Measurements from ENCODE around the gene NEK3.
A peak's percentile ranks its signal among the peaks of the same experiment; 100 is the strongest.

- TF ChIP-seq POLR2A (IDR thresholded peaks at IDR 0.05; ENCODE audit: low read depth, low read length) (peak; percentile 85), POLR2AphosphoS5 (IDR thresholded peaks at IDR 0.05; ENCODE audit: low read depth, low read length) (peak; percentile 92), TAF1 (IDR thresholded peaks at IDR 0.05; ENCODE audit: borderline replicate concordance, low read depth, low read length) (peak; percentile 93)
These were observed 34.9 kb upstream of the NEK3 start for GRCh38 chr13:52194184-52194868.

Measured in GM12892 (cell line).